Vagina (tissue), 2 donors: Measurements from ENCODE around the gene PRRC2B. TPM values are rescaled to one million over a fixed set of nuclear protein-coding genes. Genes with fewer than 3 reads are reported as not detected.
"Not testable (repeated sequence)": the region's sequence is repeated elsewhere in the genome, so short reads cannot be mapped to it uniquely, and the experiment has no call there.

Source experiments
- DNase-seq, 2 donors: peaks; one replicate each; pipeline ENCODE4 v3.0.0-alpha.2; 2017; ENCODE audit errors: extremely low spot score in 2 of 2
- H3K27ac ChIP-seq: fragments of 200-600 bp; sonication (generic); one replicate; pipeline ENCODE4 v1.5.1; 2019
- H3K27me3 ChIP-seq: fragments of 200-600 bp; sonication (generic); one replicate; pipeline ENCODE4 v1.5.1; 2019
- H3K36me3 ChIP-seq, 2 donors: fragments of 200-600 bp; sonication (generic); one replicate each; pipeline ENCODE4 v1.5.1; 2017 to 2019
- H3K4me1 ChIP-seq: fragments of 200-600 bp; sonication (generic); one replicate; pipeline ENCODE4 v1.5.1; 2019
- H3K4me3 ChIP-seq, 2 donors: fragments of 200-600 bp; sonication (generic); 1 replicate in 1 of 2; 2 replicates in 1 of 2; pipeline ENCODE4 v1.5.1; 2016 to 2019
- H3K9me3 ChIP-seq: fragments of 200-600 bp; sonication (generic); one replicate; pipeline ENCODE4 v1.5.1; 2019
- POLR2A ChIP-seq, 2 donors: fragments of 450-650 bp; IDR thresholded peaks; one replicate each; pipeline ENCODE4 v1.6.1; 2017; ENCODE audit warnings: antibody characterized with exemption in 2 of 2, mild to moderate bottlenecking in 2 of 2, moderate library complexity in 2 of 2
- POLR2AphosphoS5 ChIP-seq, 2 donors: sonication (generic); formaldehyde crosslinking; IDR thresholded peaks; one replicate each; pipeline ENCODE4 v1.9.0; 2017; ENCODE audit warnings: antibody characterized with exemption in 2 of 2, mild to moderate bottlenecking in 2 of 2, low read depth in 1 of 2; ENCODE audit not compliant: insufficient read depth in 1 of 2
- intact Hi-C: fragments of 100-400 bp; cut with DNase I; formaldehyde crosslinking; loops from one replicate; pipeline ENCODE4 v1.15.1; 2023
- total RNA-seq: library from RNA; depleted of rRNA; stranded (reverse); fragments of >200 nt; gene quantifications from one replicate; pipeline ENCODE4 v1.2.3, GENCODE V29; 2016
- TF ChIP-seq, protein P1 (sequence below), 3 experiments: fragments of 450-650 bp in 2 of 3; fragments of 200-600 bp in 1 of 3; sonication (generic) in 1 of 3; IDR thresholded peaks; one replicate each; pipeline ENCODE4 v1.5.1; 2017 to 2019; ENCODE audit warnings: antibody characterized with exemption in 3 of 3, mild to moderate bottlenecking in 2 of 3, moderate library complexity in 2 of 3

Gene PRRC2B
- total RNA-seq, 1 donor from 2014 or later: 116 TPM

DNA sequence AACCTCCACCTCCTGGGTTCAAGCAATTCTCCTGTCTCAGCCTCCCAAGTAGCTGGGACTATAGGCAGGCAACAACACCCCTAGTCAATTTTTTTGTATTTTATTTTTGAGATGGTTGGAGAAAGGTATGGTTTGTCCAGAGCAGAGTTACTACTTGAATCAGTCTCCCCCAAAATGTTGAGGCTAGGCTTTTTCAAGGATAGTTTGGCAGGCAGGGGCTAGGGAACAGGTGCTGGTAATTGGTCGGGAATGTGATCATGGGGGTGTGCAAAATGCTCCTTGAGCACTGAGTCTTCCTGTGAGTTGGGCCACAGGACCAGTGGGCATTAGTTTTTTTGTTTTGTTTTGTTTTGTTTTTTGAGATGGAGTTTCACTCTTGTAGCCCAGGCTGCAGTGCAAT lies 28.3 kb upstream of the PRRC2B start:
- H3K27me3 ChIP-seq: no peaks in the 10 kb centered on the region
- H3K9me3 ChIP-seq: no peaks in the 10 kb centered on the region
- DNase-seq: no peak
- H3K36me3 ChIP-seq: no peaks in the 10 kb centered on the region
- no peak for TF ChIP-seq POLR2A (IDR thresholded peaks at IDR 0.05)
- no peak for TF ChIP-seq POLR2AphosphoS5 (IDR thresholded peaks at IDR 0.05; ENCODE audit: insufficient read depth in 1 of 2, low read depth in 1 of 2)
- TF ChIP-seq, protein P1, sequence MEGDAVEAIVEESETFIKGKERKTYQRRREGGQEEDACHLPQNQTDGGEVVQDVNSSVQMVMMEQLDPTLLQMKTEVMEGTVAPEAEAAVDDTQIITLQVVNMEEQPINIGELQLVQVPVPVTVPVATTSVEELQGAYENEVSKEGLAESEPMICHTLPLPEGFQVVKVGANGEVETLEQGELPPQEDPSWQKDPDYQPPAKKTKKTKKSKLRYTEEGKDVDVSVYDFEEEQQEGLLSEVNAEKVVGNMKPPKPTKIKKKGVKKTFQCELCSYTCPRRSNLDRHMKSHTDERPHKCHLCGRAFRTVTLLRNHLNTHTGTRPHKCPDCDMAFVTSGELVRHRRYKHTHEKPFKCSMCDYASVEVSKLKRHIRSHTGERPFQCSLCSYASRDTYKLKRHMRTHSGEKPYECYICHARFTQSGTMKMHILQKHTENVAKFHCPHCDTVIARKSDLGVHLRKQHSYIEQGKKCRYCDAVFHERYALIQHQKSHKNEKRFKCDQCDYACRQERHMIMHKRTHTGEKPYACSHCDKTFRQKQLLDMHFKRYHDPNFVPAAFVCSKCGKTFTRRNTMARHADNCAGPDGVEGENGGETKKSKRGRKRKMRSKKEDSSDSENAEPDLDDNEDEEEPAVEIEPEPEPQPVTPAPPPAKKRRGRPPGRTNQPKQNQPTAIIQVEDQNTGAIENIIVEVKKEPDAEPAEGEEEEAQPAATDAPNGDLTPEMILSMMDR (IDR thresholded peaks at IDR 0.05): no peak
- H3K4me1 ChIP-seq: peaks cover 24% of the 10 kb centered on the region
- intact Hi-C loops: no loop called here
- H3K4me3 ChIP-seq: no peak overlapping the region
- H3K27ac ChIP-seq: no peak overlapping the region

DNA sequence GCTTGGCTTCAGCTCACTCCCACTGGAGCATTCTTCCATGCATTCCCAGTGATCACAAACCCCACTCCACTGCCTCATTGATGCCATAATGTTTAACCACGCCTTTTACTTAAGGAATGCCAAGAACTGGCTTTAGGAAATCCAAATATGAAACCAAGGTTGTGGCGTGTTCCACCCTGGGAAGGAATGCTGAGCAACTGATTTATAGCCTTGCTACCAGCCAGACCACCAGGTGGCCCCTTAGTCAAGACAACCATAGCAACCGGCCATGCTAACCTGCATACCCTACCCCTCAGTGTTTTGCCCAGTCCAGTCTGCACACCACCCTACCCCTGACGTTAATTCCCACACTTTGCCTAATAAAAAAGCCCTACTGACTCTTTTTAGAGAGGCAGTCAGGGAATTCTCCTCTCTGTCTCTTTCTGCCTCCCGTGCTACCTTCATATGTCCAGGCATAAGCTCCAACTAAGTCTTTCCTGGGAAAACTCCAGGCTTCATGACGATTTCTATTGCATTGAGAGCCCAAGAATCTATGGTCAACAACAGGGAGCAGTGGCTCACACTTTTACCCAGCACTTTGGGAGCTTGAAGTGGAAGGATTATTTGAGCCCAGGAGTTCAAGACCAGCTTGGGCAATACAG lies 27.0 kb upstream of the PRRC2B start:
- TF ChIP-seq, protein P1 (IDR thresholded peaks at IDR 0.05): no peak
- TF ChIP-seq POLR2AphosphoS5 (IDR thresholded peaks at IDR 0.05; ENCODE audit: insufficient read depth in 1 of 2, low read depth in 1 of 2) (no peak), POLR2A (IDR thresholded peaks at IDR 0.05) (no peak)
- no peak overlapping the region for H3K4me3 ChIP-seq
- H3K27ac ChIP-seq: no peak overlapping the region
- no peaks in the 10 kb centered on the region for H3K9me3 ChIP-seq
- no peak for DNase-seq
- H3K27me3 ChIP-seq: no peaks in the 10 kb centered on the region
- no peaks in the 10 kb centered on the region for H3K36me3 ChIP-seq
- intact Hi-C loops: no loop called here
- peaks cover 12% of the 10 kb centered on the region for H3K4me1 ChIP-seq

DNA sequence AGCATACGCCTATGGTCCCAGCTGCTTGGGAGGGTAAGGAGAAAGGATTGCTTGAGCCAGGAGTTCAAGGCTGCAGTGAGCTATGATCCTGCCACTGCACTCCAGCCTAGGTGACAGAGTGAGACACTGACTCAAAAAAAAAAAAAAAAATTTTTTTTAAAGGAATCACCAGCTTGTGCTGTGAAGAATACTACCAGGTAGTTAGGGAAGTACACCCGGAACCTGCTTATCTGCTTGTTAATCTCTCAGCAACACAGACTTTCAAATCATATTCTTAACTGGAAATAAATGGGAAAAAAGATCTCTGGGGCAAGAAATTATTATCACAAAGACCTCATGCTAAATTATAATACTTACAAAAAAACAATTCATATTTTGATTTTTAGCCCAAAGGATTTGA lies 26.4 kb upstream of the PRRC2B start:
- TF ChIP-seq, protein P1 (IDR thresholded peaks at IDR 0.05): no peak
- TF ChIP-seq POLR2AphosphoS5 (IDR thresholded peaks at IDR 0.05; ENCODE audit: insufficient read depth in 1 of 2, low read depth in 1 of 2) (no peak), POLR2A (IDR thresholded peaks at IDR 0.05) (no peak)

DNA sequence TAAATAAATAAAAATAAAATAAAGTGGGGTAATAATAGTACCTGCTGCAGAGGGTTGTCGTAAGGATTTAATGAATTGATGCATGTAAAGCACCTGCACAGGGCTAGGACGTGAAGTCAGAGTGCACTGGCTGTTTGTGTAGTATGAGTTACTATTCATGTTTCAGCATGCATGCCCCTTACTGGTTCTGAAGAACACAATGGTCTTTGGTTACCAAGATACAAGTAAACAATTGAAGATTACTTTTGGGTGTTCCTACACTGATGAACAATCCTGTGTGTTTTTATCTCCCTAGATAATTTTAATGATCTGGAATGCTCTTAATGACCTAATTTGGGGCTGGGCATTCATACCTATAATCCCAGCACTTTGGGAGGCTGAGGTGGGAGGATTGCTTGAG lies 23.2 kb upstream of the PRRC2B start:
- no peak for DNase-seq
- no peak overlapping the region for H3K27ac ChIP-seq
- H3K4me3 ChIP-seq: no peak overlapping the region
- H3K27me3 ChIP-seq: no peaks in the 10 kb centered on the region
- H3K4me1 ChIP-seq: peaks cover 18% of the 10 kb centered on the region
- peak in 1 of 2 donors; percentile 60 for TF ChIP-seq POLR2AphosphoS5 (IDR thresholded peaks at IDR 0.05; ENCODE audit: insufficient read depth in 1 of 2, low read depth in 1 of 2)
- TF ChIP-seq, protein P1 (IDR thresholded peaks at IDR 0.05): no peak
- TF ChIP-seq POLR2A (IDR thresholded peaks at IDR 0.05): no peak
- intact Hi-C loops: no loop called here
- H3K36me3 ChIP-seq: no peaks in the 10 kb centered on the region
- no peaks in the 10 kb centered on the region for H3K9me3 ChIP-seq

More for the DNA sequence above, 26.4 kb upstream of the PRRC2B start:
- Histone ChIP-seq H3K27ac (no peak overlapping the region), H3K36me3 (no peaks in the 10 kb centered on the region), H3K27me3 (no peaks in the 10 kb centered on the region), H3K4me1 (peaks cover 14% of the 10 kb centered on the region), H3K4me3 (no peak overlapping the region), H3K9me3 (no peaks in the 10 kb centered on the region)
- no peak for DNase-seq
- intact Hi-C loops: no loop called here

DNA sequence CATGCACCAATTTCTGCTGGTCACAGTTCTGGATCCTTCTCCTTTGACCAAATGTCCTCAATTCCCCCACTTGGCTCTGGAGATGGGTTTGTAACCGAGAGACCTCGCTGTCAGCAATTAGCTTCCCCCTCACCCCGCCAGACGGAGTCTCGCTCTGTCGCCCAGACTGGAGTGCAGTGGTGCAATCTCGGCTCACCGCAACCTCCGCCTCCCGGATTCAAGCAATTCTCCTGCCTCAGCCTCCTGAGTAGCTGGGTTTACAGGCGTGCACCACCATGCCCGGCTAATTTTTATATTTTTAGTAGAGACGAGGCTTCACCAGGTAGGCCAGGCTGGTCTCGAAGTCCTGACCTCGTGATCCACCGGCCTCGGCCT lies 21.3 kb upstream of the PRRC2B start:
- peak overlapping the region; percentile 89 for H3K27ac ChIP-seq
- H3K27me3 ChIP-seq, intact Hi-C loops, DNase-seq, H3K9me3 ChIP-seq, H3K4me1 ChIP-seq, H3K36me3 ChIP-seq: not testable (repeated sequence)
- H3K4me3 ChIP-seq: peak overlapping the region; percentile 63 to 79

DNA sequence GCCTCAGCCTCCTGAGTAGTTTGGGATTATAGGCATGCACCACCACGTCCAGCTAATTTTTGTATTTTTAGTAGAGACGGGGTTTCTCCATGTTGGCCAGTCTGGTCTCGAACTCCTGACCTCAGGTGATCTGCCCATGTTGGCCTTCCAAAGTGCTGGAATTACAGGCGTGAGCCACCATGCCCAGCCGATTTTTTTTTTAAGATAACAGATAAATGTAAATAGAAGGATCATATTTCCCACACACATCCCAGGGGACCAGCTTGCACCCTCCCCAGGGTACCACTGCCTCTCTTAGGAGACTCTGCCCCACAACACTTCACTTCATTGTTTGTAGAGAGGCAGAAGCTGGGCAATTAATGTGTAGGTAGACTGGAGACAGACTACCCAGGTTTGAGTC lies 19.2 kb upstream of the PRRC2B start:
- H3K4me3 ChIP-seq, H3K9me3 ChIP-seq, intact Hi-C loops, H3K4me1 ChIP-seq, H3K27me3 ChIP-seq, DNase-seq, H3K36me3 ChIP-seq, H3K27ac ChIP-seq: not testable (repeated sequence)
